Mesodermal cell (in vitro differentiated cells): Measurements from ENCODE around the gene COX10. TPM values are rescaled to one million over a fixed set of nuclear protein-coding genes. Genes with fewer than 3 reads are reported as not detected.
"Not testable (repeated sequence)": the region's sequence is repeated elsewhere in the genome, so short reads cannot be mapped to it uniquely, and the experiment has no call there.

Experiments
- H3K27ac ChIP-seq: 2 replicates; pipeline ENCODE4 v1.7.0; 2013; ENCODE audit warnings: mild to moderate bottlenecking, low read depth, low read length, moderate library complexity; ENCODE audit not compliant: severe bottlenecking
- H3K36me3 ChIP-seq: 2 replicates; pipeline ENCODE4 v1.7.1; 2013; ENCODE audit warnings: mild to moderate bottlenecking, low read length, moderate library complexity; ENCODE audit not compliant: control insufficient read depth, insufficient read depth
- H3K4me1 ChIP-seq: one replicate; pipeline ENCODE4 v1.7.1; 2013; ENCODE audit warnings: mild to moderate bottlenecking, low read length; ENCODE audit not compliant: insufficient read depth, control insufficient read depth, poor library complexity, severe bottlenecking
- H3K4me3 ChIP-seq: 2 replicates; pipeline ENCODE4 v1.7.0; 2013; ENCODE audit warnings: low read length, control low read depth, mild to moderate bottlenecking; ENCODE audit not compliant: insufficient read depth, poor library complexity, severe bottlenecking; ENCODE audit errors: extremely low read depth
- H3K9me3 ChIP-seq: 2 replicates; pipeline ENCODE4 v1.7.1; 2013; ENCODE audit warnings: mild to moderate bottlenecking, low read length, moderate library complexity; ENCODE audit not compliant: control insufficient read depth
- WGBS, 2 experiments: methylation state at CpG; one replicate each; pipeline ENCODE4 v1.1.5; 2013; ENCODE audit warnings: missing lambda C conversion rate in 2 of 2; ENCODE audit not compliant: insufficient coverage in 2 of 2; 5-methylcytosine and 5-hydroxymethylcytosine counted together
- polyA plus RNA-seq, 2 experiments: library from polyadenylated mRNA; stranded (reverse); fragments of 50-300 nt; gene quantifications; one replicate each; pipeline ENCODE4 v1.2.3, GENCODE V29; 2013

COX10 gene
- 16.7 TPM for polyA plus RNA-seq (2013, experiment 1 of 2)
- 14.5 TPM for polyA plus RNA-seq (2013, experiment 2 of 2)

- Histone ChIP-seq H3K4me1 (peaks cover 4% of the 10 kb centered on the region), H3K27ac (peak within 1 kb of the TSS; percentile 70), H3K36me3 (peaks cover 17% of the 10 kb centered on the region), H3K9me3 (peaks cover 12% of the 10 kb centered on the region), H3K4me3 (peak within 1 kb of the TSS; percentile 98)
- 0% methylated on average over 33 to 41 of the region's 48 CpGs for WGBS, 2 experiments
These were observed at the start of gene COX10 for GRCh38 chr17:14069251-14070021. COX10 (plus strand) TSS chr17:14069504; CDS start chr17:14069606, 102 bp downstream.

DNA sequence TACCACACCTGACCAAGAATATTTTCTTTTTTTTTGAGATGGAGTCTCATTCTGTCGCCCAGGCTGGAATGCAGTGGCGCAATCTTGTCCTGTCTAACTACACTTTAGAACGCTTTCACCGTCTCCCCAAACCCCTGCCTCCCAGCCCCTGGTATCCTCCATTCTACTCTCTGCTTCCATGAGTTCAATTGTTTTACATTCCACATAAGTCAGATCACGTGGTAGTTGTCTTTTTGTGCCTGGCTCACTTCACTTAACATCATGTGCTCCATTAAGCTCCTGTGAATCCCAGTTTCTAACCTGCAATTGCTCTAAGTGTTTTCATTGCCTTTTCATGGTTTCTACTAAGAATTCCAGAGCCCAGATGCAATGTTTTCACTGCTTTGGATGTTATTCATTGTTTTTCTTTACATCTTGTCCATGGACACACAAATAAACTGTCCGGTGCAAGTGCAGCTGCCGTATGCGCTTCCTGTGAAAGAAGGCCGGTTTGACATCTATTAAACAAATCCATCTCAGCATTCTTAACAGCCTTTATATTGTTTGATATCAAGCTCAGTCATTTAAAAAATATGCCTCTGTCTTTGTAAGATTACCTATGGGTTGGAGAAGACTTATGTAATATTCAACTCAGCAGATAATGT lies 47.5 kb upstream of the COX10 start:
- not testable (repeated sequence) for H3K9me3 ChIP-seq, H3K27ac ChIP-seq, H3K4me1 ChIP-seq, H3K4me3 ChIP-seq, H3K36me3 ChIP-seq
- WGBS, 2 experiments: no CpG with 5 or more reads among the region's 9 CpGs

DNA sequence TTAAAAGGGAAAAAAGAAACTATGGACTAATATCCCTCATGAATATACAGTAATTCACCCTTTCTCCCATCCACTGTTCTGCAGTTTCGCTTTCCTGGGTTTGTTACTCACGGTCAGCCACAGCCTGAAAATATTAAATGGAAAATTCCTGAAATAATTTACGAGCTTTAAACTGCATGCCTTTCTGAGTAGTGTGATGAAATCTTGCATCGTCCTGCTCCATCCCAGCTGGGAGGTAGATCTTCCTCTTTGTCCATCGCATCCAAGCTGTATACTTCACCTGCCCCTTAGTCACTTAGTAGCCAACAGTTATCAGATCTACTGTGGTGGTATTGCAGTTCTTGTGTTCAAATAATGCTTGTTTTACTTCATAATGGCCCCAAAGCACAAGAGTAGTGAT lies 39.5 kb upstream of the COX10 start:
- peaks cover 15% of the 10 kb centered on the region for H3K36me3 ChIP-seq
- not testable (repeated sequence) for H3K4me3 ChIP-seq, H3K9me3 ChIP-seq, H3K27ac ChIP-seq, H3K4me1 ChIP-seq
- no CpG with 5 or more reads among the region's 5 CpGs for WGBS, 2 experiments

DNA sequence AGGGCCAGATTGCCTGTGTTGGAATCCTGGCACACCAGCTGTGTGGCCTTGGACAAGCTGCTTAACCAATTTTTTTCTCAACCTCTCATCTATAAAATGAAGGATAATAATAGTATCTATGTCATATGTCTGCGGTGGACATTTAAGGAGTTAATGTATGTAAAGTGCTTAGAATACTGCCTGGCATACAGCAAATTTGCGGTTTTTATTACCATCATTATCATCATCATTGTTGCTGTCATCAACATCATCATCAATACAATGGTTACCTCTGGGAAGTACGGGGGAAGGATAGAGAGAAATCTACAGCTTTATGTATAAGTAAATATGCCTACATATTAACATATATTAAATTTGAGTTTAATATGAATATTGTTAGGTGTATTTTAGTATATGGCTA lies 37.1 kb upstream of the COX10 start:
- no peaks in the 10 kb centered on the region for H3K4me1 ChIP-seq
- no CpG with 5 or more reads among the region's 3 CpGs for WGBS, 2 experiments
- no peak overlapping the region for H3K27ac ChIP-seq
- peaks cover 15% of the 10 kb centered on the region for H3K36me3 ChIP-seq
- no peak overlapping the region for H3K4me3 ChIP-seq
- peaks cover 4% of the 10 kb centered on the region for H3K9me3 ChIP-seq

DNA sequence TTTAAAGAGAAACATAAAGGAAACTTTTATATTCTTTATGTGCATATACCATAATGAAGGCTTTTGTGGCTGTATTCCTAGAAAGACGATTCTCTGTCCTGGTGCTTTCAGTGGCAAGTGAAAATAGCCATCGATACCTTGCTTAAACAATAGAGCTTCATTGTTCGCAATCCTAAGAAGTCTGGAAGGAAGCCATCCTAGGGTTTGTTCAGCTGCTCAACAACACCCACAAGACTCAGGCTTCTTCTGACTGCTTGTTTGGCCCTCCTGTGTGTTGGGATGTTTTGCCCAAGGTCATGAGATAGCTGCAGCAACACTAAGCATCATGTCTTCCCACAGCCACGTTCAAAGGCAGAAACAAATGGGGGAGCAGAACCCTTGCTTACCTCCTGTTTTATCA lies 36.1 kb upstream of the COX10 start:
- Histone ChIP-seq H3K9me3 (peaks cover 4% of the 10 kb centered on the region), H3K4me3 (no peak overlapping the region), H3K27ac (no peak overlapping the region)

DNA sequence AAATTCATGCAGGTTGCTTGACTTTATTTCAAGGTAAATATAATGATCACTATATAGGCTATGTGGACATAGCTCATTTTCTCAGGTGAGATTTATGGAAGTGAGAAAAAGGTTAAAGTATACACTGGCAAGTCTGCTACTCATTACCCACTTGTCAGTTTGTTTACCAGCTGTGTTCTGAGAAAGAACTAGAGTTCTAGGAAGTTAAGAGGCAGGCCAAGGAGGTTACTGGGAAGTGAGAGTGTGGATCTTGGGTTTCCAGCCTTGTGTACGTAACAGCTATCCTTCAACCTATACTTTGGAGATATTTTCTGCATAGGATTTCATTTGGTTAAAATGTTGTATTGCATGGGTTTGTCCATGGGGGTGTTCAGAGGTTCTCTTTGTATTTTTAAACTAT lies 31.9 kb upstream of the COX10 start:
- H3K9me3 ChIP-seq: peaks cover 4% of the 10 kb centered on the region
- no CpG with 5 or more reads among the region's 1 CpG for WGBS, 2 experiments
- no peaks in the 10 kb centered on the region for H3K4me1 ChIP-seq
- peaks cover 12% of the 10 kb centered on the region for H3K36me3 ChIP-seq
- H3K4me3 ChIP-seq: no peak overlapping the region
- no peak overlapping the region for H3K27ac ChIP-seq

More for the DNA sequence above, 36.1 kb upstream of the COX10 start:
- 86 to 100% methylated on average over 3 of the region's 4 CpGs for WGBS, 2 experiments
- Histone ChIP-seq H3K4me1 (no peaks in the 10 kb centered on the region), H3K36me3 (peaks cover 15% of the 10 kb centered on the region)

GRCh38 chr17:14038206-14038605 lies 31.1 kb upstream of the COX10 start:
- peaks cover 4% of the 10 kb centered on the region for H3K9me3 ChIP-seq
- 56 to 75% methylated on average over 1 of the region's 1 CpG for WGBS, 2 experiments
- no peaks in the 10 kb centered on the region for H3K4me1 ChIP-seq
- H3K36me3 ChIP-seq: peaks cover 8% of the 10 kb centered on the region
- H3K27ac ChIP-seq: no peak overlapping the region
- H3K4me3 ChIP-seq: no peak overlapping the region

DNA sequence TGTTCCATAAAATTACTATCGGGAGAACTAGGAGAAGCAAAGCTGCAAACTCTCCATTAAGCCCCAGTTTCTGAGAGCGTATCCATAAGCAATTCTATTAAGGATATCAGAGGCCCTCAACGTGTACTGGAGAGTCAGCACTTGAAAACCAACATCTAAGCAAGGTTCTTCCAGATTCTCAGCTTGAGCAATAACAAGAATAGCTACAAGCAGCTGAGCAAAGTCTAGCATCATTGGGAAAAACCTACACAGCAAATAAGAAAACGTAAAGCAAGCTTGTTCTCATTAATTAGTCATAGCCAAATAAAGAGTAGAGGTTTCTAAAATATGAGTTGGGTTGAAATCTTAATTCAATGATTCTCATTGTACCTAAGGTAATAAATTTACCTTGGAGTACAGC lies 26.9 kb upstream of the COX10 start:
- H3K27ac ChIP-seq: no peak overlapping the region
- H3K4me1 ChIP-seq: no peaks in the 10 kb centered on the region
- no peak overlapping the region for H3K4me3 ChIP-seq
- H3K9me3 ChIP-seq: no peaks in the 10 kb centered on the region
- WGBS, 2 experiments: 90 to 100% methylated on average over 2 to 3 of the region's 4 CpGs
- H3K36me3 ChIP-seq: no peaks in the 10 kb centered on the region

DNA sequence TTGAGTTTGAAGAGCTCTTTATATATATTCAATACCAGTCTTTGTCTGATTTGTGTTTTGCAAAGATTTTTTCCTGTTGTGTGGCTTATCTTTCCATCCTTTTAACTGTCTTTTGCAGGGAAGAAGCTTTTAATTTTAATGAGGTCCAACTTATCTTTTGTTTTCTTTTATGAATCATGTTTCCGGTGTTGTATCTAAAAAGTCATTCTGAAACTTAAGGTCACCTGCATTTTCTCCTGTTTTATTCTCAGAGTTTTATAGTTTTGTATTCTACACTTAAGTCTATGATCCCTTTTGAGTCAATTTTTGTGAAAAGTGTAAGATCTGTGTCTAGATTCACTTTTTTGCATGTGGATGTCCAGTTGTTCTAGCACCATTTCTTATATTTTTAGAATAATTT lies 24.6 kb upstream of the COX10 start:
- Histone ChIP-seq H3K4me3 (no peak overlapping the region), H3K27ac (no peak overlapping the region)
- WGBS, 2 experiments: no CpG with 5 or more reads among the region's 1 CpG

GRCh38 chr17:14046978-14047377 lies 22.3 kb upstream of the COX10 start:
- Histone ChIP-seq H3K4me1 (no peaks in the 10 kb centered on the region), H3K9me3 (no peaks in the 10 kb centered on the region), H3K36me3 (peaks cover 11% of the 10 kb centered on the region), H3K27ac (no peak overlapping the region), H3K4me3 (no peak overlapping the region)
- 61 to 93% methylated on average over 2 of the region's 6 CpGs for WGBS, 2 experiments

More for the DNA sequence above, 24.6 kb upstream of the COX10 start:
- Histone ChIP-seq H3K36me3 (no peaks in the 10 kb centered on the region), H3K9me3 (no peaks in the 10 kb centered on the region), H3K4me1 (no peaks in the 10 kb centered on the region)

GRCh38 chr17:14047591-14047990 lies 21.7 kb upstream of the COX10 start:
- no peak overlapping the region for H3K27ac ChIP-seq
- WGBS, 2 experiments: 83 to 100% methylated on average over 1 of the region's 4 CpGs
- no peaks in the 10 kb centered on the region for H3K4me1 ChIP-seq

More at GRCh38 chr17:14047591-14047990, 21.7 kb upstream of the COX10 start:
- Histone ChIP-seq H3K36me3 (peaks cover 11% of the 10 kb centered on the region), H3K9me3 (no peaks in the 10 kb centered on the region), H3K4me3 (no peak overlapping the region)
